BE2C (cell line): Measurements from ENCODE around the gene CTTN.
A peak's percentile ranks its signal among the peaks of the same experiment; 100 is the strongest.

Source experiments
- DNase-seq: peaks from one replicate; pipeline ENCODE4 v3.0.0-alpha.2; 2020
- H3K27me3 ChIP-seq: fragments of 250-450 bp; sonication (Bioruptor Pico); 2 replicates; pipeline ENCODE4 v1.5.1; 2020; ENCODE audit warnings: mild to moderate bottlenecking
- H3K36me3 ChIP-seq: fragments of 250-450 bp; sonication (Bioruptor Pico); 2 replicates; pipeline ENCODE4 v1.5.1; 2020; ENCODE audit warnings: mild to moderate bottlenecking
- H3K4me1 ChIP-seq: fragments of 250-450 bp; sonication (Bioruptor Pico); 2 replicates; pipeline ENCODE4 v1.5.1; 2020
- H3K4me3 ChIP-seq: 2 replicates; pipeline ENCODE4 v1.5.1; 2011; ENCODE audit warnings: low read depth, low read length
- H3K9me3 ChIP-seq: fragments of 250-450 bp; sonication (Bioruptor Pico); 2 replicates; pipeline ENCODE4 v1.5.1; 2020
- TF ChIP-seq, protein P1 (sequence below): IDR thresholded peaks from 2 replicates; pipeline ENCODE4 v1.5.1; 2012; ENCODE audit warnings: mild to moderate bottlenecking, low read depth, low read length

The CTTN gene

DNA sequence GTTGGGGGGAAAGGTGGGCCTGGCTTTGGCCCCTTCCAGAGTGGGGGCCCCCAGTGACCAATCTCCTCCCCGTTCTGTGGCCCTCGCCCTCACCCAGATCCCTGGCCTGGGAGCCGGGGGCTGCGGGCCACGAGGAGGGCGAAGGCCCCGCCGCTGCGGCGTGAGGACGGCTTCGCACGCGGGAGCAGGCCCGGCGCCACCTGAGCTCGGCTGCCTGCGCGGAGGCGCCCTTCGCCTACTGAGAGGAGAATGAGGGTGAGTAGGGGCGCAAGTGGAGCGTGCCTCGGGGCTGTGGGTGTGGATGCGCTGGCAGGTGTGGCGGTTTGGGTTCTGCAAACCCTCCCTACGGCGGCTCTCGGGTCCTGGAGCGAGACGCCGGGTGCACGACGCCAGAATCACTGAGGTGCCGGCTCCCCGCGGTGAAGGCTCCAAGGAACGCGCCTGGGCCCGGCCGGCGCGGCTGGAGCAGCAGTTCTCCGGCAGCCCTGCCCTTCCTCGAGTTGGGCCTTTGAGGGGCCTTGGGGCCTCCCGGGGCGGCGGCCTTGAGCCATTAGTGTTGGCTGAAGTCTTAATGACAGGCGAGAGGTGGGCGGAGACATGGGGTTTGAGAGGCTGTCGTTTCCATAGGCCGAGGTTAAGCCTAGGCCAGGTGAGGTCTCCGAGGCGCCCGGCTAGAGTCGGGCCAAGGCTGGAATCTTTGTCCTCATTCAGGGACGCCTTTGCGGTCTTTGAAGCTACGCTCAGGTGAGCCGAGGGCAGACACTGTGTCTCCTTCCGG lies 65.3 kb downstream of the CTTN start:
- H3K4me3 ChIP-seq = no peak overlapping the region
- H3K4me1 ChIP-seq = no peaks in the 10 kb centered on the region
- no peak for DNase-seq
- H3K27me3 ChIP-seq = no peaks in the 10 kb centered on the region
- H3K36me3 ChIP-seq = no peaks in the 10 kb centered on the region
- H3K9me3 ChIP-seq = no peaks in the 10 kb centered on the region
- TF ChIP-seq, protein P1, sequence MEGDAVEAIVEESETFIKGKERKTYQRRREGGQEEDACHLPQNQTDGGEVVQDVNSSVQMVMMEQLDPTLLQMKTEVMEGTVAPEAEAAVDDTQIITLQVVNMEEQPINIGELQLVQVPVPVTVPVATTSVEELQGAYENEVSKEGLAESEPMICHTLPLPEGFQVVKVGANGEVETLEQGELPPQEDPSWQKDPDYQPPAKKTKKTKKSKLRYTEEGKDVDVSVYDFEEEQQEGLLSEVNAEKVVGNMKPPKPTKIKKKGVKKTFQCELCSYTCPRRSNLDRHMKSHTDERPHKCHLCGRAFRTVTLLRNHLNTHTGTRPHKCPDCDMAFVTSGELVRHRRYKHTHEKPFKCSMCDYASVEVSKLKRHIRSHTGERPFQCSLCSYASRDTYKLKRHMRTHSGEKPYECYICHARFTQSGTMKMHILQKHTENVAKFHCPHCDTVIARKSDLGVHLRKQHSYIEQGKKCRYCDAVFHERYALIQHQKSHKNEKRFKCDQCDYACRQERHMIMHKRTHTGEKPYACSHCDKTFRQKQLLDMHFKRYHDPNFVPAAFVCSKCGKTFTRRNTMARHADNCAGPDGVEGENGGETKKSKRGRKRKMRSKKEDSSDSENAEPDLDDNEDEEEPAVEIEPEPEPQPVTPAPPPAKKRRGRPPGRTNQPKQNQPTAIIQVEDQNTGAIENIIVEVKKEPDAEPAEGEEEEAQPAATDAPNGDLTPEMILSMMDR = no peak

DNA sequence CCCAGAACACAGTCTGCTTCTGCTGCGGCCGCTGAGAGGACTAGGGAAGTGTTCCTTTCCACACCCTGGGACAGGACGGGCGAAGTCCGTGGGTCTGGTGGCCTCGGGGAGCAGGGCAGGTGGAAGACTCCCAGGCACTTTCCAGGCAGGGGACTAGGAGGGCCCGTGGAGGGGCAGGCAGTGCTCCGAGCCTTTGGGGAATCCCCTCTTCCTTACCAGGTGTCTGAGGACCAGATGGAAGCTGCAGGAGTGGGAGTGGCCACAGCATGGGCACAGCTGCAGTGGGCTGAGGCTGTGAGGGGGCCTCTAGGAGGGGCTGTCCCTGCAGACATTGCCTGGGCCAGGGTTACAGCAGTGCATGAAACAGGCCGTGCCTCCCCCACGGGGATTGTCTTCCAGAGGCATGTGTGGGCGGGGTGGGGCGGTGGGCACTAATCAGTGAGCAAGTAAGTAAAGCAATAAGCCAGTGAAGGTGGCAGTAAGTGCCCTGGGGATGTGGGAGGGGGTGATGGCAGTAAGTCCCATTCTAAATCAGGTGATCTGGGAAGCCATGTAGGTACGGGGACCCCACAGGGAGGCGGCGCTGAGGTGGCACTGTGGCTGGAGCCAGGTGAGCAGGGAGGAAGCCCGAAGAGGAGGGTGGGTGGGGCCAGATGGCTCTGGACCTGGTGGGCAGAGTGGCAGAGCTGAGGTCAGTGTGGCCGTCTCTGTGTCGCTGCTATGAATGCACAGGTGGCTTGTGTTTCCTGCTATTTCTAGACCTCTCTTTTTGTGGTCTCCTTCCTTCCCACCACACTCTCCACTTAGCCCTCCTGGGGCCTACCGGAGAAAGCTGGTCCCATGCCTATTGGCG lies 66.4 kb downstream of the CTTN start:
- no peaks in the 10 kb centered on the region for H3K9me3 ChIP-seq
- no peak for DNase-seq
- no peaks in the 10 kb centered on the region for H3K36me3 ChIP-seq
- TF ChIP-seq, protein P1 = no peak
- H3K4me1 ChIP-seq = no peaks in the 10 kb centered on the region
- H3K4me3 ChIP-seq = no peak overlapping the region
- H3K27me3 ChIP-seq = no peaks in the 10 kb centered on the region

DNA sequence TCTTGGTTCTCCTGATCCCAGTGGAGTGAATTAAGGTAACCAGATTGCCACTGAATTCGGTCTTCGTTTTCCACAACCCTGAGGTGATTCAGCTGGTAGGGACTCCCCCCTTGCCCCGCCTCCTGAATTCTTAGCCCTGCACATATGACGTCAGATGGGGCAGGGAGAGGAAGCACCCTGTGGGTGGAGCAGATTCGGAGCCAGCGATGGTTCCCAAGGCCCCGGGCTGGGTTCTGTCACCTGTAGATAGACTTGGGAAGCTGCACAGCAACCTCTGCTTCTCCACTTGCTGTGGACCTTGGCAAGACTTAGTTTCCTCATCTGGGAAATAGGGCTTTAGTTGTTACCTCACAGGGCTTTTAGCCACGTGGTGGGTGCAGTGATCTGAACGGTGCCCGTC lies 67.8 kb downstream of the CTTN start:
- no peak overlapping the region for H3K4me3 ChIP-seq
- H3K9me3 ChIP-seq = no peaks in the 10 kb centered on the region
- H3K27me3 ChIP-seq = no peaks in the 10 kb centered on the region
- TF ChIP-seq, protein P1 = no peak
- no peak for DNase-seq
- no peaks in the 10 kb centered on the region for H3K36me3 ChIP-seq
- no peaks in the 10 kb centered on the region for H3K4me1 ChIP-seq

- no peak for DNase-seq
- TF ChIP-seq, protein P1 = no peak
- no peaks in the 10 kb centered on the region for H3K4me1 ChIP-seq
- no peaks in the 10 kb centered on the region for H3K36me3 ChIP-seq
- no peak overlapping the region for H3K4me3 ChIP-seq
- H3K9me3 ChIP-seq = no peaks in the 10 kb centered on the region
- no peaks in the 10 kb centered on the region for H3K27me3 ChIP-seq
These were observed 68.3 kb downstream of the CTTN start for GRCh38 chr11:70466596-70466995.

GRCh38 chr11:70467201-70468085 lies 69.1 kb downstream of the CTTN start:
- DNase-seq = peak; percentile 76
- Histone ChIP-seq H3K9me3 (no peaks in the 10 kb centered on the region), H3K27me3 (no peaks in the 10 kb centered on the region), H3K4me1 (no peaks in the 10 kb centered on the region), H3K36me3 (no peaks in the 10 kb centered on the region), H3K4me3 (no peak overlapping the region)
- TF ChIP-seq, protein P1 = peak; percentile 96
